Measurements from ENCODE around the gene AQP4.

The AQP4 gene, protein sequence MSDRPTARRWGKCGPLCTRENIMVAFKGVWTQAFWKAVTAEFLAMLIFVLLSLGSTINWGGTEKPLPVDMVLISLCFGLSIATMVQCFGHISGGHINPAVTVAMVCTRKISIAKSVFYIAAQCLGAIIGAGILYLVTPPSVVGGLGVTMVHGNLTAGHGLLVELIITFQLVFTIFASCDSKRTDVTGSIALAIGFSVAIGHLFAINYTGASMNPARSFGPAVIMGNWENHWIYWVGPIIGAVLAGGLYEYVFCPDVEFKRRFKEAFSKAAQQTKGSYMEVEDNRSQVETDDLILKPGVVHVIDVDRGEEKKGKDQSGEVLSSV

GRCh38 chr18:26865557-26865956, at the start of gene AQP4:
Gene AQP4, minus strand, starts transcription at chr18:26865707. Its CDS starts 18 bp downstream, at chr18:26865689.
- DNase-seq: peak; percentile 28

GRCh38 chr18:26911840-26912239, 46.3 kb upstream of the AQP4 start:
- DNase-seq: no peak

DNA sequence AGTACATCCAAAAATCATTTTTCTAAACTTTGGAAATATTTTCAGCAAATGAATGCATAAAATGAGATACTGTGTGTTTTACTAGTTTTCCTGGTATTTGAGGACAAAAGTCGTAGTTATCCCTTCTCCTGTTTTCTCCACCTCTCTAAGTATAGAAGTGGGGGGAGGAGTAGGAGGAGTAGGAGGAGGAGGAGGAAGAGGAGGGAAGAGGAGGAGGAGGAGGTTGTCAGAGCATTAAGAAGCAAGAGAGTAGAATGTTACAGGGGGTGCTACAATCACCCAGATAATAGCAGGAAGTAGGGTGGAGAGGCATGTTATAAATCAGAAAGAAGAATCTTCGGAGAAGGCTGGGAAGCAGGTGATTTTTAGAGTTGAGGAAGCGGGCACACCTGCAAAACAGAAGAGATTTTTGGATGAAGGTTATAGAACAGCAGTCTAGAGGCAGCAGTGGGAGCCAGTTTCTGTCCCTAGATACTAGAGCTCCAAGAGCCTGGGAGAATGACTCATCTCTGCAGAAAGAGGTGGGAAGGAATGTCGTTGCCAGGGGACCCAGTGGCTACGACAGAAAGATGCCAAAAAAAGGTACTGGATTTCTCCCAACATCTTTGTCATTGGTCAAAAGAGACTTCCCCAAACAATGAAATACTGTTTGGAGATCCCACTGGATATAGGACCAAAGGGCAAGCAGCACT, 44.2 kb upstream of the AQP4 start:
- DNase-seq: no peak

DNA sequence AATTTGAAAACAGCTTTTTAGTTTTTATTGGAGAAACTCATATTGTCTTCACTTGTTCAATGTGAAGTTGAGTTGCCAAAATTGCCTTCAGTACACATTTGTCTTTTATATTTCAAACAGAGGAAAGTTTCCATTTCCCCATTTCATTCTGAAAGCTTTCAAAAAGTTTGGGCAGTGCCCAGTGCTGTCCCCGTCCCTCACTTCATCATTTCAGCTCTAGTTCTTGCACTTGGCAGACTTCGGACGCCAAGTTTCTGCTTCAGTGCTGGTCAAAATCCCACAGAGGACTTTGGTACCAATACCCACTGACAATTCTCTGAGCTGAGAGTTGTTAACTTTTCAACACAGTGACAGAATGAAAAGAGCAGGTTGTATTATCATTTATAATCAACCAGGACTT, 43.4 kb upstream of the AQP4 start:
- DNase-seq: no peak

GRCh38 chr18:26902291-26902690, 36.8 kb upstream of the AQP4 start:
- DNase-seq: no peak

DNA sequence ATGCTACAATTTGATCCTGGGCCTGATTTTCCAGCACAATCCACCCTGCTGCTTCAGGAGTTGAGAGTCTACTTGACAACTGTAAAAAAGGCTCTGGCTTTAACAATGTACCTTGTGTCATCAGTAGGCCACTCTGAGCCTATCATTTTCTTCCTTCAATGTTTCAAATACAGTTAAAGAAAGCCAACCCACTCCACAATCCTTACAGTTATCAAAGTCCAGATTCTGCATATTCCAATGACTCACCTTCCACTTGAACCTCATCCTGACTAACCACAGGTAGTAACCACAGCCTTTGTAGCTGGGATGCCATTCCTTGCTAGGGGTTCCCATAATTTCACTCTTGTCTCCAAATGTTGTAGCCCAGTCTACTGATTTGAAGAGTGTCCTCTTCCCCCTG, 35.5 kb upstream of the AQP4 start:
- no peak for DNase-seq

DNA sequence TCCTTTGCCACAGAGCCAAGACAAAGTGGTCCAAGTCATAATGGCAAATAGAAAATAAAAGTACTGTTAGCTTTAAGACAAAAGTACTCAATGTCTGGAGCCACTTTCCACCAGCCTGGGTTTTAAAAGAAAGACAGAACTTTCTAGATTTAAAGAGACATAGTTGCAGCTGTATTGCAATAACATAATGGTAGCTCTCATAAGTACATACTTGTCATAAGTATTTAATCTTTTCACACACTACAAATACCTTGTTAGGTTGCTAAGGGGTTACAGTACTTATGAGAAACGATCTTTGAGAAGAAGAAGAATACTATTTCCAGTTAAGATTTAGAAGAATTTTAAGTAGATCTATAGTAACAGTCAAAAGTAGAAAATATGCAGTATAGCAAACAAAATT, 28.9 kb upstream of the AQP4 start:
- no peak for DNase-seq

DNA sequence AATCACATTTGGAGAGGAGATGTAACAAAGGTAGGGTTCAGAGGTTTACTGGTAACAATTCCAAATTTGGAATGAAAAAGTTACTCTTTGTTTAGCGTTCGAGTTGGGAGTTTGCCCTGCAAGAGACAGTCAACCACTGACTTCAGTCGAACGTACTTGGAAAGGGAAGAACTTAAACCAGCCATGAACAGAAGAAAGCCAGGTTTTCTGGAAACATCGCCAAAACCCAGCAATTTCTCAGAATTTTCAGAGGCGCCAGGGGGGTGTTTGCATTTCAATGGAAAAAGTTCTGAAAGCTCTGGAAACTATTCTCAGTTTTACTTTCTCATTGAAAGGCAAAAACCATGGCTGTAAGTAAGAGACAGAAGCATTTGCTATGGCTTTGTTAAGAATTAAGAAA, 28.5 kb upstream of the AQP4 start:
- peak; percentile 67 for DNase-seq

GRCh38 chr18:26888259-26888658, 22.8 kb upstream of the AQP4 start:
- DNase-seq: no peak

GRCh38 chr18:26875040-26875654, 9.6 kb upstream of the AQP4 start:
- no peak for DNase-seq

- DNase-seq: no peak
Observed at GRCh38 chr18:26874283-26874682, 8.8 kb upstream of the AQP4 start.

GRCh38 chr18:26869640-26870039, 4.1 kb upstream of the AQP4 start:
- no peak for DNase-seq

- no peak for DNase-seq
Observed at GRCh38 chr18:26868968-26869586, 3.6 kb upstream of the AQP4 start.

DNA sequence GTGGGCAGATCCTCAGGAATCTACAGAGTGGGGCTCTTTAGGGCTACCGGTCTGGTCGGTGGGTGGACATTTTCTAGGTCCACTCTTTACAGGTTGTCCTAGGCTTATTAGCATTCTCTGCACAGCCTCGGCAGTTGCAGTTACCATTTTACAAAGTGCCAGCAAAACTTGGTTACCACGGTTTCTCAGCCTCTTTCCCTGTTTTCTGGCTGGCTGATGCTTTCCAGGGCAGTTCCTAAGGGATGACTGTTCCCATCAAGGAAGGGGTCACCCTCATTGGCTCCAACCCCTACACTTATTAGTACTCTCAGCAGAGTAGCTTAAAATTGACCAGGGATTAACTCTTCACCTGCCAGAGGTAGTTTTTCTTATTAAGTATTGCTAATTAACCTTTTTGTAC, 2.0 kb upstream of the AQP4 start:
- DNase-seq: no peak

- DNase-seq: no peak
Observed at GRCh38 chr18:26864658-26865057, 849 bp downstream of the AQP4 start.

GRCh38 chr18:26863921-26864497, 1.5 kb downstream of the AQP4 start:
- no peak for DNase-seq

GRCh38 chr18:26863122-26863879, 2.2 kb downstream of the AQP4 start:
- DNase-seq: peak; percentile 66

- DNase-seq: no peak
Observed at GRCh38 chr18:26862084-26862483, 3.4 kb downstream of the AQP4 start.

DNA sequence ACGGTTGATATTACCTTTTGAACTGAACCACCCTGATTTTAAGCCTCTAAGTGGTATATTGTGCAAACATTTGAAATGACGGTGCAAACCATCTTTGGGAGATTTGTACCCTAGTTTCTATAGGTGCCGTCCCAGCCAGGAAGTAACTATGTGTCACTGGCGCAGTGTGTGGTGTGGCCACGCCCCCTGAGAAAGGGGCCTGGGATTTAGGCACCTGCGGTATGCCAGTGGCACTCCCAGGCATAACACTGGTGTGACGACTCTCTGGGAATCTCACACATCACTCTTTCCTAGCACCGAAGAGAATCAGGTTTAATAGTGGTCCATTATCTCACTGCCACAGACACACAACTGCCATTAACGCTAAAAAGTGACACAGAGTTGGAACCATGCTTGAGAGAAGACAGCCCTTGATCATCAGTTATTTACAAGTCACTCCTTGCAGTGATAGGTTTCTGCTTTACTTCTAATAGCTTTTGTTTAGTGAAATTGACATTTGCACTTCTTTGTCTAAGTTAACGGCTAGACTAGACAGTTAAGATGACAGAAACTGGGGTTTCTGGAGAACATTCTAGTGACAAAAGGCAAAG, 11.1 kb downstream of the AQP4 start:
- no peak for DNase-seq

DNA sequence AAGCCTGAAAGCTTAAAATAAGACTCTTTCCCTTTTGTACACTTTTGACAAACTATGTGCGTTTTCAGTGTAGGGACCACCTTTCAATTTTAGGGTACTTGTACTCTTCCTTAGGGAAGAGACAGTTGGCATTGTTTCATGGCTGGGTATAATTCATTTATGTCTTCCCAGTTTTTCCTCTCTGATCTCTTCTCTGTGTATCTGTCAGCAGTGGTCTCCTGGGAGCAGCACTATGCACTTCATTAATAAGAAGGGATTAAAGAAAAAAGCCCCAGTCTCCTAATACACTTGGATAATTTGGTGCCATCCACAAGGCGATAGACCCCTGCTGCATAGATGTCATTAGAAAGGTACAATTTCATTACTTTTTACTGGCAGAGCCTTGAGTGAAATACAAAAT, 12.1 kb downstream of the AQP4 start:
- no peak for DNase-seq

- no peak for DNase-seq
Observed at GRCh38 chr18:26843760-26844159, 21.7 kb downstream of the AQP4 start.

GRCh38 chr18:26840965-26841364, 24.5 kb downstream of the AQP4 start:
- no peak for DNase-seq

Measured in right hindlimb (tissue), 1 donor.